ENCODE data around the gene CH25H.

CH25H gene

GRCh38 chr10:89233033-89233432, 25.9 kb upstream of the CH25H start:
- DNase-seq (ENCODE audit: low read depth), result no peak
- TF ChIP-seq CTCF (IDR thresholded peaks at IDR 0.05; ENCODE audit: control insufficient read depth, insufficient read depth, low read depth, low read length, missing control alignments), result no peak
- no peak overlapping the region for H3K4me3 ChIP-seq (ENCODE audit: control insufficient read depth, low read depth, low read length)

GRCh38 chr10:89228962-89229361, 21.8 kb upstream of the CH25H start:
- no peak overlapping the region for H3K4me3 ChIP-seq (ENCODE audit: control insufficient read depth, low read depth, low read length)
- no peak for TF ChIP-seq CTCF (IDR thresholded peaks at IDR 0.05; ENCODE audit: control insufficient read depth, insufficient read depth, low read depth, low read length, missing control alignments)
- no peak for DNase-seq (ENCODE audit: low read depth)

- TF ChIP-seq CTCF (IDR thresholded peaks at IDR 0.05; ENCODE audit: control insufficient read depth, insufficient read depth, low read depth, low read length, missing control alignments), result no peak
- no peak overlapping the region for H3K4me3 ChIP-seq (ENCODE audit: control insufficient read depth, low read depth, low read length)
- no peak for DNase-seq (ENCODE audit: low read depth)
These were observed 21.0 kb upstream of the CH25H start for GRCh38 chr10:89228146-89228545.

- no peak for TF ChIP-seq CTCF (IDR thresholded peaks at IDR 0.05; ENCODE audit: control insufficient read depth, insufficient read depth, low read depth, low read length, missing control alignments)
- no peak overlapping the region for H3K4me3 ChIP-seq (ENCODE audit: control insufficient read depth, low read depth, low read length)
- DNase-seq (ENCODE audit: low read depth), result no peak
These were observed 19.8 kb upstream of the CH25H start for GRCh38 chr10:89226891-89227290.

- no peak overlapping the region for H3K4me3 ChIP-seq (ENCODE audit: control insufficient read depth, low read depth, low read length)
- no peak for TF ChIP-seq CTCF (IDR thresholded peaks at IDR 0.05; ENCODE audit: control insufficient read depth, insufficient read depth, low read depth, low read length, missing control alignments)
- DNase-seq (ENCODE audit: low read depth), result no peak
These were observed 17.8 kb upstream of the CH25H start for GRCh38 chr10:89224739-89225443.

- TF ChIP-seq CTCF (IDR thresholded peaks at IDR 0.05; ENCODE audit: control insufficient read depth, insufficient read depth, low read depth, low read length, missing control alignments), result no peak
- no peak for DNase-seq (ENCODE audit: low read depth)
- no peak overlapping the region for H3K4me3 ChIP-seq (ENCODE audit: control insufficient read depth, low read depth, low read length)
These were observed 14.8 kb upstream of the CH25H start for GRCh38 chr10:89221919-89222318.

Measured in AG09309 (cell line).